ENCODE measurements around the gene SLC35E2B. TPM values are rescaled to one million over a fixed set of nuclear protein-coding genes. Genes with fewer than 3 reads are reported as not detected.
"Not testable (repeated sequence)": the region's sequence is repeated elsewhere in the genome, so short reads cannot be mapped to it uniquely, and the experiment has no call there.

Gene SLC35E2B
- total RNA-seq, 2 donors from 2014 or later, result 40.3 to 67.1 TPM

- intact Hi-C loops (cut with DNase I), result no loop called here
- WGBS, result 73% methylated on average over 7 of the region's 7 CpGs
- H3K27ac ChIP-seq, result no peak overlapping the region
- no peaks in the 10 kb centered on the region for H3K9me3 ChIP-seq
- DNase-seq (ENCODE audit: low spot score), result no peak
- H3K4me3 ChIP-seq, result no peak overlapping the region
- TF ChIP-seq CTCF (IDR thresholded peaks at IDR 0.05) (no peak), POLR2A (IDR thresholded peaks at IDR 0.05) (no peak), POLR2AphosphoS5 (IDR thresholded peaks at IDR 0.05) (no peak)
- H3K27me3 ChIP-seq (replicated peaks; ENCODE audit: insufficient read depth), result no peaks in the 10 kb centered on the region
- H3K36me3 ChIP-seq, result no peaks in the 10 kb centered on the region
- H3K4me1 ChIP-seq (replicated peaks), result no peaks in the 10 kb centered on the region
Measured at GRCh38 chr1:1721201-1721600, 28.6 kb upstream of the SLC35E2B start.

- H3K9me3 ChIP-seq; H3K27me3 ChIP-seq (replicated peaks; ENCODE audit: insufficient read depth); H3K27ac ChIP-seq; H3K4me1 ChIP-seq (replicated peaks); DNase-seq (ENCODE audit: low spot score); H3K36me3 ChIP-seq; H3K4me3 ChIP-seq; intact Hi-C loops (cut with DNase I): not testable (repeated sequence)
- 91% methylated on average over 10 of the region's 18 CpGs for WGBS
Measured at GRCh38 chr1:1715109-1715883, 22.7 kb upstream of the SLC35E2B start.

GRCh38 chr1:1707897-1708296, 15.3 kb upstream of the SLC35E2B start:
- H3K27ac ChIP-seq; H3K4me1 ChIP-seq (replicated peaks); H3K36me3 ChIP-seq; DNase-seq (ENCODE audit: low spot score); H3K9me3 ChIP-seq; H3K4me3 ChIP-seq; H3K27me3 ChIP-seq (replicated peaks; ENCODE audit: insufficient read depth); intact Hi-C loops (cut with DNase I): not testable (repeated sequence)
- WGBS, result 93% methylated on average over 2 of the region's 20 CpGs

- H3K4me1 ChIP-seq (replicated peaks); H3K27me3 ChIP-seq (replicated peaks; ENCODE audit: insufficient read depth); H3K27ac ChIP-seq; H3K36me3 ChIP-seq; DNase-seq (ENCODE audit: low spot score); intact Hi-C loops (cut with DNase I); H3K4me3 ChIP-seq; H3K9me3 ChIP-seq: not testable (repeated sequence)
- WGBS, result 91% methylated on average over 6 of the region's 23 CpGs
Measured at GRCh38 chr1:1707241-1707640, 14.6 kb upstream of the SLC35E2B start.

GRCh38 chr1:1705623-1706022, 13.0 kb upstream of the SLC35E2B start:
- intact Hi-C loops (cut with DNase I); H3K27me3 ChIP-seq (replicated peaks; ENCODE audit: insufficient read depth); H3K27ac ChIP-seq; H3K4me3 ChIP-seq; DNase-seq (ENCODE audit: low spot score); H3K9me3 ChIP-seq; H3K4me1 ChIP-seq (replicated peaks); H3K36me3 ChIP-seq: not testable (repeated sequence)
- WGBS, result no CpG with 5 or more reads among the region's 10 CpGs

- DNase-seq (ENCODE audit: low spot score); H3K9me3 ChIP-seq; H3K27ac ChIP-seq; H3K27me3 ChIP-seq (replicated peaks; ENCODE audit: insufficient read depth); H3K4me3 ChIP-seq; H3K4me1 ChIP-seq (replicated peaks); H3K36me3 ChIP-seq; intact Hi-C loops (cut with DNase I): not testable (repeated sequence)
- 90% methylated on average over 15 of the region's 27 CpGs for WGBS
Measured at GRCh38 chr1:1704284-1704957, 11.8 kb upstream of the SLC35E2B start.

- H3K4me1 ChIP-seq (replicated peaks), result no peaks in the 10 kb centered on the region
- H3K4me3 ChIP-seq, result no peak overlapping the region
- no peaks in the 10 kb centered on the region for H3K27me3 ChIP-seq (replicated peaks; ENCODE audit: insufficient read depth)
- WGBS, result 90% methylated on average over 20 of the region's 22 CpGs
- TF ChIP-seq POLR2A (IDR thresholded peaks at IDR 0.05), result no peak
- TF ChIP-seq CTCF (IDR thresholded peaks at IDR 0.05), result no peak
- no peak for TF ChIP-seq POLR2AphosphoS5 (IDR thresholded peaks at IDR 0.05)
- no peak for DNase-seq (ENCODE audit: low spot score)
- H3K27ac ChIP-seq, result no peak overlapping the region
- intact Hi-C loops (cut with DNase I), result no loop called here
- H3K9me3 ChIP-seq, result no peaks in the 10 kb centered on the region
- no peaks in the 10 kb centered on the region for H3K36me3 ChIP-seq
Measured at GRCh38 chr1:1703796-1704195, 11.2 kb upstream of the SLC35E2B start.

- H3K4me3 ChIP-seq; H3K9me3 ChIP-seq; H3K4me1 ChIP-seq (replicated peaks); intact Hi-C loops (cut with DNase I); H3K36me3 ChIP-seq; DNase-seq (ENCODE audit: low spot score); H3K27ac ChIP-seq; H3K27me3 ChIP-seq (replicated peaks; ENCODE audit: insufficient read depth): not testable (repeated sequence)
- WGBS, result 80% methylated on average over 13 of the region's 18 CpGs
Measured at GRCh38 chr1:1702506-1702905, 9.9 kb upstream of the SLC35E2B start.

GRCh38 chr1:1700557-1700956, 8.0 kb upstream of the SLC35E2B start:
- H3K27ac ChIP-seq; DNase-seq (ENCODE audit: low spot score); H3K27me3 ChIP-seq (replicated peaks; ENCODE audit: insufficient read depth); H3K4me1 ChIP-seq (replicated peaks); intact Hi-C loops (cut with DNase I); H3K36me3 ChIP-seq; H3K9me3 ChIP-seq; H3K4me3 ChIP-seq: not testable (repeated sequence)
- no CpG with 5 or more reads among the region's 33 CpGs for WGBS

- DNase-seq (ENCODE audit: low spot score); H3K36me3 ChIP-seq; H3K27me3 ChIP-seq (replicated peaks; ENCODE audit: insufficient read depth); H3K27ac ChIP-seq; intact Hi-C loops (cut with DNase I); H3K4me3 ChIP-seq; H3K4me1 ChIP-seq (replicated peaks); H3K9me3 ChIP-seq: not testable (repeated sequence)
- no CpG with 5 or more reads among the region's 45 CpGs for WGBS
Measured at GRCh38 chr1:1700067-1700466, 7.5 kb upstream of the SLC35E2B start.
